A549 (cell line): ENCODE data around the gene WDR20.

ENCODE experiments used
- CBX8 ChIP-seq: fragments of 200-600 bp; sonication (generic); IDR thresholded peaks from 2 replicates; pipeline ENCODE4 v1.6.1; 2016
- CEBPB ChIP-seq, 2 experiments: fragments of >200 bp in 1 of 2; sonication (Bioruptor Twin) in 1 of 2; formaldehyde crosslinking in 1 of 2; IDR thresholded peaks; 2 replicates each; pipeline ENCODE4 v1.6.1; 2012 to 2016
- CTCF ChIP-seq: fragments of >200 bp; sonication (Bioruptor Twin); formaldehyde crosslinking; IDR thresholded peaks from 3 replicates; pipeline ENCODE4 v1.5.1; 2016
- POLR2A ChIP-seq: IDR thresholded peaks from 2 replicates; pipeline ENCODE4 v1.6.1; 2012; ENCODE audit warnings: mild to moderate bottlenecking, low read length
- RFX5 ChIP-seq: fragments of 450-650 bp; IDR thresholded peaks from 2 replicates; pipeline ENCODE4 v1.7.1; 2014; ENCODE audit warnings: antibody characterized with exemption, mild to moderate bottlenecking, moderate library complexity

GRCh38 chr14:102125546-102125945, 14.2 kb upstream of the WDR20 start:
- TF ChIP-seq CEBPB (IDR thresholded peaks at IDR 0.05) (no peak), CBX8 (no peak), CTCF (no peak), RFX5 (no peak), POLR2A (no peak)
